Left lung (tissue), 10 donors: ENCODE data around the gene ROBO3. TPM values are rescaled to one million over a fixed set of nuclear protein-coding genes. Genes with fewer than 3 reads are reported as not detected.
A peak's percentile ranks its signal among the peaks of the same experiment; 100 is the strongest.

Experiments used
- ATAC-seq: fragments of 200-7000 bp; cut with Tn5 transposase; one replicate; pipeline ENCODE4 v1.9.1; 2020; ENCODE audit warnings: moderate library complexity
- DNase-seq, 4 donors: peaks; one replicate each; pipeline ENCODE4 v3.0.0-alpha.2; 2013 to 2020
- H3K27ac ChIP-seq, 2 donors: fragments of 200-600 bp; sonication (generic) in 1 of 2; one replicate each; pipeline versions ENCODE4 v1.5.0 to v1.8.0; 2020 to 2021
- H3K27me3 ChIP-seq, 2 donors: fragments of 200-600 bp; sonication (generic) in 1 of 2; one replicate each; pipeline versions ENCODE4 v1.5.0 to v1.8.0; 2020 to 2021
- H3K36me3 ChIP-seq, 2 donors: fragments of 200-600 bp; sonication (generic) in 1 of 2; one replicate each; pipeline versions ENCODE4 v1.5.0 to v1.8.0; 2020 to 2021
- H3K4me1 ChIP-seq, 2 donors: fragments of 200-600 bp; one replicate each; pipeline ENCODE4 v1.8.0; 2021
- H3K4me3 ChIP-seq, 2 donors: fragments of 200-600 bp; sonication (generic) in 1 of 2; one replicate each; pipeline versions ENCODE4 v1.5.0 to v1.8.0; 2020 to 2021; ENCODE audit warnings: mild to moderate bottlenecking in 1 of 2
- H3K9me3 ChIP-seq, 2 donors: fragments of 200-600 bp; sonication (generic) in 1 of 2; one replicate each; pipeline versions ENCODE4 v1.5.0 to v1.8.0; 2020 to 2021
- intact Hi-C, 2 donors: fragments of 100-400 bp; cut with DNase I; formaldehyde crosslinking; loops; one replicate each; pipeline versions ENCODE4 v1.11.2 to v1.14.2; 2022
- polyA plus RNA-seq, 6 donors: library from polyadenylated mRNA; unstranded; fragments of 120-200 nt; gene quantifications; one replicate each; pipeline ENCODE4 v1.2.1, GENCODE V29; 2013; ENCODE audit not compliant: insufficient read length in 6 of 6
- total RNA-seq, 2 donors: library from RNA; stranded (reverse); fragmentation: NEBNext Ultra II Directional; extraction: Animal tissue kit (Norgen Biotek cat#: 25700); gene quantifications; one replicate each; pipeline ENCODE4 v1.2.1, GENCODE V29; 2021
- TF ChIP-seq, protein P1 (sequence below), 2 donors: fragments of 200-600 bp; sonication (generic) in 1 of 2; IDR thresholded peaks; one replicate each; pipeline versions ENCODE4 v1.5.0 to v1.8.0; 2021; ENCODE audit warnings: antibody characterized with exemption in 2 of 2
- donor health status: DM: no; HTN: yes; CAD: no.
- donor health status: DM: no; HTN: no; CAD: no.

Gene ROBO3
- total and polyA plus RNA-seq, 8 donors, result 11.0 to 54.8 (median 43.7) TPM

DNA sequence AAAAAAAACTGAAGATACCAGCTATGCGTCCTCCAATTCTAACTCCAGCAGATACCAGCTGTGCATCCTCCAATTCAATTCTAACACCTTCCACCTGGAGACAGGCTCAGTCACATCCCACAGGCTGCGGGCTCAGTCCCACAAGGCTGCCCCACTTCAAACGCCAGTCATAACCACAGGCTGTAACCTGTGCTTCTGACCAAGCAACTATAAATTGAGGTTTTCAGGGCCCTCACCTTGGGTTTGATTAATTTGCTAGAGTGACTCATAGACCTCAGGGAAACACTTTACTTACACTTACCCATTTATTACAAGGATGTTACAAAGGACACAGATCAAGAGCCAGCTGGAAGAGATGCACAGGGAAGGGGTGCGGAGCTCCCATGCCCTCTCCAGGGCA is 32.7 kb upstream of the ROBO3 start:
- H3K27ac ChIP-seq, result no peak overlapping the region
- TF ChIP-seq, protein P1, sequence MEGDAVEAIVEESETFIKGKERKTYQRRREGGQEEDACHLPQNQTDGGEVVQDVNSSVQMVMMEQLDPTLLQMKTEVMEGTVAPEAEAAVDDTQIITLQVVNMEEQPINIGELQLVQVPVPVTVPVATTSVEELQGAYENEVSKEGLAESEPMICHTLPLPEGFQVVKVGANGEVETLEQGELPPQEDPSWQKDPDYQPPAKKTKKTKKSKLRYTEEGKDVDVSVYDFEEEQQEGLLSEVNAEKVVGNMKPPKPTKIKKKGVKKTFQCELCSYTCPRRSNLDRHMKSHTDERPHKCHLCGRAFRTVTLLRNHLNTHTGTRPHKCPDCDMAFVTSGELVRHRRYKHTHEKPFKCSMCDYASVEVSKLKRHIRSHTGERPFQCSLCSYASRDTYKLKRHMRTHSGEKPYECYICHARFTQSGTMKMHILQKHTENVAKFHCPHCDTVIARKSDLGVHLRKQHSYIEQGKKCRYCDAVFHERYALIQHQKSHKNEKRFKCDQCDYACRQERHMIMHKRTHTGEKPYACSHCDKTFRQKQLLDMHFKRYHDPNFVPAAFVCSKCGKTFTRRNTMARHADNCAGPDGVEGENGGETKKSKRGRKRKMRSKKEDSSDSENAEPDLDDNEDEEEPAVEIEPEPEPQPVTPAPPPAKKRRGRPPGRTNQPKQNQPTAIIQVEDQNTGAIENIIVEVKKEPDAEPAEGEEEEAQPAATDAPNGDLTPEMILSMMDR (IDR thresholded peaks at IDR 0.05), result no peak
- no peak for ATAC-seq
- no peak for DNase-seq
- peaks cover 4 to 9% of the 10 kb centered on the region in 2 donors for H3K4me1 ChIP-seq
- no peaks in the 10 kb centered on the region for H3K9me3 ChIP-seq
- intact Hi-C loops, result no loop called here
- H3K4me3 ChIP-seq, result no peak overlapping the region
- peaks cover 0 to 19% of the 10 kb centered on the region in 2 donors for H3K27me3 ChIP-seq
- no peaks in the 10 kb centered on the region for H3K36me3 ChIP-seq

DNA sequence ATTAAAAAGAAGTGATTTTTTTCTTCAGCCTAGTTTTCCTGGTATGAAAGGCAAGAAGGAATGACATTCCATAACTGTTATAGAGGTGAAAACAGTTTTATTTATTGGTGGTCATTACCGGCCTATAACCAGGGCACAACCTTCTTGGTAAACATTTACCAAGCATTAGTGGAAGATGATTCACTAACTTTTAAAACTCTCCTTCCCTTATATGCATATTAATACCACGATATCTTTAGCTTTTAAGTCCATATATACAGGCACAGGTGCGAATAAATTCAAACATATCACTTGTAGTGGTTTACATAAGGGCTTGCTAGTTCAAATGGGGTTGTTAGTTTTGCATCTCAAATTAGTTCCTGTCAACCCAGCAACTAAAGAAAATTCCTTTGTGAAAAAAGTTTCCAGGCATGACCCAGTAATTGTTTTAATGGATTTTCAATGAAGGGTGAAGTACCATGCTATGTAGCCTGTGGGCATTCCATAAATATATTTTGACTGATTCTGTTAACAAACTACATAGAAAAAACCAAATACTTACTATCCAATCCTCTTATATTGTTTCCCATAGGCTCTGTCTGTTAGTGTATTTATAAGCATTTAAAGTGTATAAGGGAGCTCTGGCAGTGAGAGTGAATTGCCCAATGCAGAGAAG is 30.6 kb upstream of the ROBO3 start:
- no peak for DNase-seq

DNA sequence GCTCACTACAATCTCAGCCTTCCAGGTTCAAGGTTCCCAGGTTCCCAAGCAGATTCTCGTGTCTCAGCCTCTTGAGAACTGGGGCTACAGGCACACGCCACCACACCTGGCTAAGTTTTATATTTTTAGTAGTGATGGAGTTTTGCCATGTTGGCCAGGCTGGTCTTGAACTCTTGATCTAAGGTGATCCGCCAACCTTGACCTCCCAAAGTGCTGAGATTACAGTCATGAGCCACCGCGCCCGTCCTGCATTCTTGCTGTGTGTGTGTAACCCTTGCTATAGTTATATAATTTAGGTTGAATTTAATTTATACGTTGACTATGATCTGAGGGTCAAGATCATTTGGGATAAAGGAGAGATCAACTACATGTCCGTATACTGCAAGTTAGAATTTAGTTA is 29.3 kb upstream of the ROBO3 start:
- no peak overlapping the region for H3K4me3 ChIP-seq
- TF ChIP-seq, protein P1 (IDR thresholded peaks at IDR 0.05), result no peak

More for the DNA sequence above, 30.6 kb upstream of the ROBO3 start:
- H3K4me1 ChIP-seq, result peaks cover 7 to 18% of the 10 kb centered on the region in 2 donors
- H3K36me3 ChIP-seq, result no peaks in the 10 kb centered on the region
- H3K9me3 ChIP-seq, result no peaks in the 10 kb centered on the region
- TF ChIP-seq, protein P1 (IDR thresholded peaks at IDR 0.05), result no peak
- no peak overlapping the region for H3K4me3 ChIP-seq
- peaks cover 18 to 40% of the 10 kb centered on the region in 2 donors for H3K27me3 ChIP-seq
- no peak for ATAC-seq
- intact Hi-C loops, result loop anchor here in 1 of 2 donors (5.0 kb wide), 1 partner anchor 167 kb away; no protein-coding TSS in a partner anchor
- no peak overlapping the region for H3K27ac ChIP-seq

DNA sequence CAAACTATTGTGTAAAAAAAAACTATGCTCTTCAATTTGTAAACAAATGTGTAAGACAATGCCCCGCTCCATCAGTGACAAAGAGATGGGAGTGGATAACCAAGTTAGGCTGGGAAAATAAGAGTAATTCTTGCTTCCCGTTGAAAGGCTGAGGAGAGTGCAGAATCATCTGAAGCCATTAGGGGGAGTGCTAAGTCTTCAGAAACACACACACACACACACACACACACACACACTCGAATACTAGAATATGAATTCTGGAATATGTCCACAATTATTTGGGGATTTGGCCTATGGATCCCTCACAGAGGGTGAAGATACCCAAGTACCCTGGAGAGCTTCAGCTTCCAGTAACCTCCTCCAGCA is 27.8 kb upstream of the ROBO3 start:
- Histone ChIP-seq H3K4me1 (peaks cover 11 to 22% of the 10 kb centered on the region in 2 donors), H3K36me3 (no peaks in the 10 kb centered on the region), H3K27ac (no peak overlapping the region), H3K9me3 (no peaks in the 10 kb centered on the region), H3K27me3 (peaks cover 39 to 68% of the 10 kb centered on the region in 2 donors), H3K4me3 (no peak overlapping the region)
- TF ChIP-seq, protein P1 (IDR thresholded peaks at IDR 0.05), result peak in 1 of 2 donors; percentile 8
- DNase-seq (peak in 2 of 4 donors; percentile 50 to 72), ATAC-seq (peak; percentile 83)
- intact Hi-C loops, result loop anchor here in 1 of 2 donors (5.0 kb wide), 1 partner anchor 170 kb away; no protein-coding TSS in a partner anchor

More for the DNA sequence above, 29.3 kb upstream of the ROBO3 start:
- no peaks in the 10 kb centered on the region for H3K9me3 ChIP-seq
- no peaks in the 10 kb centered on the region for H3K36me3 ChIP-seq
- peaks cover 11 to 22% of the 10 kb centered on the region in 2 donors for H3K4me1 ChIP-seq
- DNase-seq (no peak), ATAC-seq (no peak)
- peaks cover 27 to 52% of the 10 kb centered on the region in 2 donors for H3K27me3 ChIP-seq
- intact Hi-C loops, result loop anchor here in 1 of 2 donors (5.0 kb wide), 1 partner anchor 169 kb away; no protein-coding TSS in a partner anchor
- H3K27ac ChIP-seq, result peak overlapping the region in 1 of 2 donors; percentile 60

DNA sequence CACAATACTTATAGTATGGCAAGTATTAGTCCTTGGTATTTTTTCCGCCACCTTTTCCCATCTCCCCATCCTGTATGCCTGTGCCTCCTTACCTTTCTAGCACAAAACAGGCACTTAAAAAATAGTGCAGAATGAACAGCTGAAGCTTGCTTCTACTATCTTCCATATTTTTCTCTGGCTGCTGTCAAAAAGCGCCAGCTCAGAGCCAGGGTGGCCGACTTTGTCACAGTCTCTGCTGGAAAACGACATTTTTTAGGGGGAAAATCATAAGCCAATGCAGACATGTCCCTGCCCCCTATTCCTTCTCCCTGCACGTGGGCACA is 26.5 kb upstream of the ROBO3 start:
- peaks cover 21 to 32% of the 10 kb centered on the region in 2 donors for H3K4me1 ChIP-seq
- TF ChIP-seq, protein P1 (IDR thresholded peaks at IDR 0.05), result no peak
- H3K27me3 ChIP-seq, result peaks cover 52 to 81% of the 10 kb centered on the region in 2 donors
- no peak overlapping the region for H3K27ac ChIP-seq
- no peaks in the 10 kb centered on the region for H3K36me3 ChIP-seq
- no peak for DNase-seq
- H3K4me3 ChIP-seq, result peak overlapping the region in 1 of 2 donors; percentile 20
- no peaks in the 10 kb centered on the region for H3K9me3 ChIP-seq
- ATAC-seq, result no peak
- intact Hi-C loops, result loop anchor here in 1 of 2 donors (5.0 kb wide), 1 partner anchor 171 kb away; no protein-coding TSS in a partner anchor
